Measurements from ENCODE around the gene BRIP1.
"Not testable (repeated sequence)": the region's sequence is repeated elsewhere in the genome, so short reads cannot be mapped to it uniquely, and the experiment has no call there.

BRIP1 gene

GRCh38 chr17:61862105-61862574 is 1.2 kb downstream of the BRIP1 start:
- no peak for DNase-seq

GRCh38 chr17:61860397-61860796 is 2.9 kb downstream of the BRIP1 start:
- not testable (repeated sequence) for DNase-seq

GRCh38 chr17:61856035-61856434 is 7.3 kb downstream of the BRIP1 start:
- no peak for DNase-seq

DNA sequence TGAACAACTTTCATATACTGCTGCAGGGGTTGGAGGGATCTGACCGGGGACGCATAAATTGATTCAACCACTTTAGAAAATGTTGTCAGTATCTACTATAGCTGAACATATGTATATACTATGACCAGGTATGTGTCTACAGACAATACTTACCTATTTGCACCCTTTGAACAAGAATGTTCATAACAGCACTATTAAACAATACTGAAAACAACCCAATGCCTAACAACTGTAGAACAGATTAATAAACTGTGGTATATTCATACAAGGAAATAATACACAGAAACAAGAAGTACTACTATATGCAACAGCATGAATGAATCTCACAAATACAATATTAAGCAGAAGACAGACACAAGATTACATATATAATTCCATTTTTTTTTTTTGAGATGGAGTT is 10.5 kb downstream of the BRIP1 start:
- DNase-seq: no peak

GRCh38 chr17:61849674-61850073 is 13.7 kb downstream of the BRIP1 start:
- no peak for DNase-seq

GRCh38 chr17:61848896-61849295 is 14.4 kb downstream of the BRIP1 start:
- no peak for DNase-seq

- DNase-seq: no peak
These were observed 15.1 kb downstream of the BRIP1 start for GRCh38 chr17:61848247-61848646.

- no peak for DNase-seq
These were observed 15.7 kb downstream of the BRIP1 start for GRCh38 chr17:61847659-61848058.

DNA sequence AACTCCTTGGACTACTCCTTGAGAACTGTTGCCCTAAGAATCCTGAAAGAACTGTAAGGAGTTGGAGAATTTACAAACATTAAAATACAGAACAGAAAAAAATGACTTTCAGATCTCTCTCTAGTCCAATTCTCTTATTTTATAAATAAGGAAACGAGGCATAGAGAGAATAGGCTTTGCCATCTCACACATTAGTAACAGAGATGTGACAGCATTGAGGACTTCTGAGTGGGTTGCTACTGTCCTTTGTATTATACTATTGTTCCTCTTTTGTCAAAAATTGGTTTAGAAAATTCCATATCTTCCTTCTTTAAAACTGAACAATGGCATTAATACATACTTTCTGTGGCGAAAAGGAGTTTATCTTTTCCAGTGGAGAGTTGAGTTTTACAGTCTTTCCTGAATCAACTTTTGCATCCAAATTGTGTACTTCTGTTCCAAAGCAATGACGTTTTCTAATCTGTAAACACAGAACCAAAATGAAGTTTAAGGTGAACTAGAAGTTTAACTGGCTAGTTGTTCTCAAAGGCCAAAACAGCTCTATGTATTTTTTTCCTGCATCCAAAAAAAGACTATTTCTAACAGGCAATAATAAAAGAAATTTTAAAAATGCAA is 16.5 kb downstream of the BRIP1 start:
- no peak for DNase-seq

DNA sequence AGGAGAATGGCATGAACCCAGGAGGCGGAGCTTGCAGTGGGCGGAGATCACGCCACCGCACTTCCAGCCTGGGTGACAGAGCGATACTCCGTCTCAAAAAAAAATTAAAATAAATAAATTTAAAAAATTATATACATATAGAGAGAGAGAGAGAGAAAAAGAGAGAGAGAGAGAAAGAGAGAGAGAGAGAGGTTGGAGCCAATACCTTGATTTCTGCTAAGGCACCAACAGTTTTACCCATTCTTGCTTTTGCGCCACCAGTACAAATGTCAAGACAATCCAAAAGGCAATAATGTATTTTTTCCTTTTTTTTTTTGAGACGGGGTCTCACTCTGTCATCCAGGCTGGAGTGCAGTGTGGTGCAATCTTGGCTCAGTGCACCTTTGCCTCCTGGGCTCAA is 17.2 kb downstream of the BRIP1 start:
- no peak for DNase-seq

- DNase-seq: no peak
These were observed 19.9 kb downstream of the BRIP1 start for GRCh38 chr17:61843435-61843834.

DNA sequence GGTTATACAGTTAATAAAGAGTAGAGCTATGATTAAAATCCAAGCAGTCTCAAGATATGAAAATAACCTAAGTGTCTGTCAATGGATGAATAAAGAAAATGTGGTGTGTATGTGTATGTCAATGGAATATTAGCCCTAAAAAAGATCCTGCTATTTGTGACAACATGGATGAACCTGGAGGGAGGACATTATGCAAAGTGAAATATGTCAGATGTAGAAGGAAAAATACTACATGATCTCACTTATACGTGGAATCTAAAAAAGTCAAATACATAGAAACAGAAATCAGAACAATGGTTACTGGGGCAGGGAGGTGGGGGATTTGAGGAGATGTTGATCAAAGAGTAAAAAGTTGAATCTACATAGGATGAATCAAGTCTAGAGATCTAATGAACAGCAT is 20.4 kb downstream of the BRIP1 start:
- DNase-seq: no peak

DNA sequence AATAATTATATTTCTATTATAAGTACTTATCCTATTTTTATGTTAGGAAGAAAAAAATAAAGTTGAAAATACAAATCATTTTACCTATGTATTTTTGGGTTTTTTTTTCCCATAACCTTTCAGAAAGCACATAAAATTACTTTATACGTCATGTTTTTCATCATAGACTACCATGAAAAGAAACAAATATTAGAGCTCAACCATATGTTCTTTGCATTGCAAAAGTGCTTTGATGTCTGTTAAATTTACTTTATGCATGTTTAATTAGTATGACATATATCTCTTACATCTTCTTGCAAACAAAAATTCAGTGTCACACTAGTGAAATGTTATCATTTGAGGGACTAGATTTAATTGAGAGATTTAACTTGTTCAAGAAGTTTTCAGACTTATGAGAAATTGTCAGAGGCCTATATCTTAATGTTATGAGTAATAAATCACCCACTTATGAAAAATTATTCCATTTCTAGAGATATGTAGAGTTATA is 24.0 kb downstream of the BRIP1 start:
- no peak for DNase-seq

GRCh38 chr17:61837175-61838051 is 25.9 kb downstream of the BRIP1 start:
- peak; percentile 81 for DNase-seq

DNA sequence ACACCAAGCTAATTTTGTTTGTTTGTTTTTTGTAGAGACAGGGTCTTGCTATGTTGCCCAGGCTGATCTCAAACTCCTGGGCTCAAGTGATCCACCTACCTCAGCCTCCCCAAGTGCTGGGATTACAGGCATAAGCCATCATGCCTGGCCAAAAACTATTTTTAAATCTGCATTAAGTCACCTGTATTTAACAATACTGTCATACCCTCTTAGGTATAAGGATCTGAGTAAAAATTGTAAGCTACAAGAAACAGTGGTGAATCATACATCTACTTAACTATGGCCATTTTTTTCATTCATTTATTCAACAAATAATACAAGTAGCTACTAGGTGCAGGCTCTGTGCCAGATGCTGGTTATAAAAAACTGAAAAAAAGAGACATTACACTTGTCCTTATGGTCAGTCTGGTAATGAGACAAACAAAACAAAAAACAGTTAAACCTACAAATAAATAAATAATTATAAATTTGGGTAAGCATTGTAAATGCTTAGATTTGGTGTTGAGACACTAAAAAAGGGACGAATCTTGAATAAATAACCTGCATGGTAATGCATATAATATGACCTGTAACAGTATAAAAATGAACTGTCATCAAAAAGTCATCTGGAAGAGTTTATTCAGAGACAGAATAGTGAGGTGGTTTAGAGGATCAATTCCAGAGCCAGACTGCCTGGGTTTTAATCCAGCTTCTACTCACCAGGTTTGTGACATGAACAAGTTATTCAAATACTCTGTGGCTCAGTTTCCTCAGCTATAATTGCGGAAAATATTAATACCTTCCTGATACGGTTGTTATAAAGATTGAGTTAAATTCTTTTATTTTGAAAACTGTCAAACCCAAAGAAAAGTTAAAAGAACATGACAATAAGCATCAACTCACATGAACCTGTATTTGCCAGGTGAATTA is 26.8 kb downstream of the BRIP1 start:
- DNase-seq: no peak

GRCh38 chr17:61835606-61836005 is 27.7 kb downstream of the BRIP1 start:
- no peak for DNase-seq

GRCh38 chr17:61834610-61835009 is 28.7 kb downstream of the BRIP1 start:
- DNase-seq: no peak

- DNase-seq: no peak
These were observed 29.7 kb downstream of the BRIP1 start for GRCh38 chr17:61833536-61834193.

- DNase-seq: no peak
These were observed 30.9 kb downstream of the BRIP1 start for GRCh38 chr17:61832463-61832862.

DNA sequence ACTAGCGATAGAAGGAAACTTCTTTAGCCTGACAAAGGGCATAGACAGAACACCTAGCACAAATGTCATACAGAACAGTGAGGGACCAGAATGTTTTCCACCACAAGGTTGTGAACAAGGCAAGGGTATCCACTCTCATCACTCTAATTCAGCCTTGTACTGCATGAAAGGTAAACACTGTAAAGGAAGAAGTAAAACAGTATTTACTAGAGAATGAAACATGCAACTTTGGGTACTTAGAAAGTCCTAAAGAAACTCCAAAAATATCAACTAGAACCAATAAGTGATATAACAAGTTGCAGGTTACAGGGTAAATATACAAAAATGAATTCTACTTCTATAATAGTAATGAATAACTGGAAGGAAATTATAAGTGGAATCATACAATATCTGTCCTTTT is 32.2 kb downstream of the BRIP1 start:
- DNase-seq: no peak

DNA sequence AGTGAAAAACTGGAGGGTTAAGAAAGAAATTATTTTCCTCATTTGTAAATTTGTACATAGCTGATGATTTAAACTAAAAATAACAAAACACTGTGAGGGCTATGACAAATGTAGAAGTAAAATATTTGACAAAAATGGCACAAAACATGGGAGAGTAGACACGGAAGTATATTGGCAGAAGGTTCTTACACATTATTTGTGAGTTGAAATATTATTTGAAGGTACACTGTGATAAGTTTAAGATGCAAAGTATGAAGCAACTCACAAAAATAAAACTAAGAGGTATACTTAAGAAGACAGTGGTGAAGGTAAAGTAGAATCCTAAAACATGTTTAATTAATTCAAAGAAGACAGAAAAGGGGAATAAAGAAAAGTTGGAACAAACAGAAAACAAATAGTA is 34.6 kb downstream of the BRIP1 start:
- no peak for DNase-seq

GRCh38 chr17:61827649-61828395 is 35.5 kb downstream of the BRIP1 start:
- DNase-seq: no peak

Data from hematopoietic multipotent progenitor cell treated with erythropoietin and hydrocortisone succinate and interleukin-3 and kit ligand, for 8 days (in vitro differentiated cells).